GM18507 (cell line): Measurements from ENCODE around the gene CNTN4.

Source experiments
- DNase-seq: peaks from one replicate; pipeline ENCODE4 v3.0.0; 2011; ENCODE audit warnings: low read depth; ENCODE audit not compliant: insufficient read length; ENCODE audit errors: extremely low spot score
- FAIRE-seq: peaks from 2 replicates; lab custom pipeline; 2011; peaks lifted over from hg19 to GRCh38; lab: Jason Lieb, UNC

CNTN4 gene

GRCh38 chr3:3086239-3086638, 987.6 kb downstream of the CNTN4 start:
- FAIRE-seq = peak; percentile 38
- no peak for DNase-seq

DNA sequence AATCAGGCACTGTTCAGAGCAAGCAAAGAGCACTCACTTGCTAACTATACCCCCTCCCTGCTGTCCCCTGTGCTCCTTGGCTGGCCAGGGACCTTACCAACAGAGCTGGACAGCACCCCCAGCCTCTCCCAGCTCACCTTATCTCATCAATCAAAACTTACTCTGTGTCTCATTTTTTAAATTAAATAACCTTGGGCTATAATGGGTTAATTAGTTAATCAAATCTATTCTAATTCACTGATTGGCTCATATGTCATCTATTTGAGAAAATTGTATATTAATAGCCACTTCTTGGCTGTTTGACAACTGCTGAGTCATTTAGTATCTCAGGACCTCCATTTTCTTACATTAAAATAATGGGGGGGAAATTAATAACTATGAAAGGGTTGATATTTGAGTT, 988.6 kb downstream of the CNTN4 start:
- DNase-seq (no peak), FAIRE-seq (no peak)

GRCh38 chr3:3087716-3088465, 989.2 kb downstream of the CNTN4 start:
- FAIRE-seq (peak; percentile 26), DNase-seq (no peak)

- DNase-seq (no peak), FAIRE-seq (peak; percentile 91)
Measured at GRCh38 chr3:3089017-3089416, 990.4 kb downstream of the CNTN4 start.

- DNase-seq = no peak
- FAIRE-seq = no peak
Measured at GRCh38 chr3:3097958-3098357, 999.3 kb downstream of the CNTN4 start.

- peak; percentile 48 for FAIRE-seq
- DNase-seq = no peak
Measured at GRCh38 chr3:3101660-3102458, 1003.2 kb downstream of the CNTN4 start.

GRCh38 chr3:3102751-3103150, 1004.1 kb downstream of the CNTN4 start:
- DNase-seq (no peak), FAIRE-seq (no peak)

DNA sequence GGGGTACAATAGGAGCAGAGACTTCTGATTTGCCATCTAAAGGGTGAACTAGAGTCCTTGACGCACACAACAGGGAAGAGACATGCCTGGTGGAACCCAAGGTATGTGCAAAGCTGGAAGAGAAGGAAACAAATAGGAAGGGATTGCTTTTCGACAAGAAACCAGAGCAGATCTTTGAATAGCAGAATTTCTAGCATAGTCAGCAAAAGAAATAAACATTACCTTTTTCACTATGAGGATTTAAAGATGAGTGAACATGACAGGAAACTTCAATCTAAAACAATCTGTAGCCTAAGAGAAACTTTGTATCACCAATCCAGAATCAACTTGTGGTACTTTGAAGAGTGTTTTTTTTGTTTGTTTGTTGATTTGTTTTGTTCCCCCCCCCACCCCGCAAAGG, 1006.6 kb downstream of the CNTN4 start:
- FAIRE-seq = no peak

DNA sequence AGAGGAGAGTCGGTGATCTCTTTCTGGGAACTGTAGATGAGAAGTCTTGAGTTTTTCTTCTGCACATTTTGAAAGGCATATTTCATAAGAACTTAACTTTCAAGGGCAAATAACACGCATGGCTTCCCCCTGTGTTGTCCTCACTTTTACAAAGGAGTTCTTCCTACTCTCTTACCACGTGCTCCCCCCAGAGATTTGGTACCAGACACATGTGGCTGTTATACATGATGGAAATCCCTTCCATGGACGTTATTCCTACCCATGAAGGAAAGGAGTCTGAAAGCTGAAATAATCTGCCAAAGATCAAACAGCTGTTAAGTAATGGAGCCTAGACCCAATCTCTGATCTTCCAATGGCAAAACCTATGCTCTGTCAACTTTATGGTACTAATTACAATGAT, 1007.1 kb downstream of the CNTN4 start:
- FAIRE-seq (no peak), DNase-seq (no peak)

More for the DNA sequence above, 1006.6 kb downstream of the CNTN4 start:
- no peak for DNase-seq

DNA sequence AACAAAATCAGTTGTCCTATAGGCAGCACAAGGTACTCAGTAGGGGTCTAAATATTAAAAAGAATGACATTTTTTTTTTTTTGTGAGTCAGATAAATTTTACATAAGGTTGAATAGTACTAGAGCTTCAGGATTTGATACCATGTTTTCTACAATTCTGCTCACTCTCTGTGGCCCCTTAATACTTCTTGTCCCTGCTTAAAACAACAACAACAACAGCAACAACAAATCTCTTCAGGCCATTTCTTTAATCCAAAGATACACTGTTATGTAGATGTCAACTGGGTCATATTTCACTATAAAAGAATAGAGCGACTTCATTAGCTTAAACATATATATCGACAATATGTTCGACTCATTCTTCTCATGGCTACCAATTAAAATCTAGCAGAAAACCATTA, 1008.5 kb downstream of the CNTN4 start:
- DNase-seq (no peak), FAIRE-seq (no peak)
